ENCODE measurements around the gene COG7. TPM values are rescaled to one million over a fixed set of nuclear protein-coding genes. Genes with fewer than 3 reads are reported as not detected.
A peak's percentile ranks its signal among the peaks of the same experiment; 100 is the strongest.

COG7 gene
- polyA plus RNA-seq, 1 donor (not counting 4 experiments of a cell fraction or from before 2014, with no cell fraction given), result 14.7 TPM

GRCh38 chr16:23435500-23435899 lies 17.5 kb downstream of the COG7 start:
- Histone ChIP-seq H3K36me3 (ENCODE audit: control insufficient read depth in 2 of 2, extremely low read depth in 1 of 2, insufficient read depth in 2 of 2, low read length in 2 of 2) (peaks cover 14 to 20% of the 10 kb centered on the region in 2 experiments), H3K9me1 (ENCODE audit: control insufficient read depth, extremely low read depth, insufficient read depth, low read length) (peaks cover 3% of the 10 kb centered on the region), H2AFZ (ENCODE audit: control insufficient read depth, low read length) (no peak overlapping the region), H3K27me3 (ENCODE audit: control insufficient read depth, extremely low read depth, insufficient read depth, low read length) (no peaks in the 10 kb centered on the region), H3K9ac (ENCODE audit: control insufficient read depth, extremely low read depth, insufficient read depth, low read length) (no peak overlapping the region), H3K79me2 (ENCODE audit: control insufficient read depth, insufficient read depth, low read length) (no peaks in the 10 kb centered on the region), H4K20me1 (ENCODE audit: control insufficient read depth, extremely low read depth, insufficient read depth, low read length) (peaks cover 4% of the 10 kb centered on the region), H3K4me2 (ENCODE audit: control insufficient read depth, extremely low read depth, insufficient read depth, low read depth, low read length) (no peak overlapping the region), H3K27ac (ENCODE audit: control insufficient read depth, insufficient read depth, low read length) (no peak overlapping the region), H3K9me3 (ENCODE audit: control insufficient read depth, low read depth, low read length) (no peaks in the 10 kb centered on the region), H3K4me1 (ENCODE audit: control insufficient read depth, extremely low read depth, insufficient read depth, low read length) (no peaks in the 10 kb centered on the region), H3K4me3 (ENCODE audit: control insufficient read depth in 2 of 3, extremely low read depth in 1 of 3, insufficient read depth in 2 of 3, low read depth in 1 of 3, low read length in 3 of 3) (no peak overlapping the region)
- no peak for FAIRE-seq
- peak; percentile 49 for DNase-seq (ENCODE audit: low read depth, low spot score)
- TF ChIP-seq EZH2 (IDR thresholded peaks at IDR 0.05; ENCODE audit: low read length) (no peak), CTCF (optimal IDR thresholded peaks at IDR 0.05 in 1 of 3, IDR thresholded peaks at IDR 0.05 in 1 of 3, conservative IDR thresholded peaks at IDR 0.05 in 1 of 3; ENCODE audit: extremely low read depth in 1 of 3, insufficient read depth in 2 of 3, low read length in 3 of 3) (peak; percentile 80 to 93 (median 85))
- dilution Hi-C loops (cut with MboI; ENCODE audit: extremely low pct_ligation_motif_present, low sequenced_read_pairs), result no loop called here

- Histone ChIP-seq H3K27ac (ENCODE audit: control insufficient read depth, insufficient read depth, low read length) (no peak overlapping the region), H3K36me3 (ENCODE audit: control insufficient read depth in 2 of 2, extremely low read depth in 1 of 2, insufficient read depth in 2 of 2, low read length in 2 of 2) (peaks cover 14 to 20% of the 10 kb centered on the region in 2 experiments), H2AFZ (ENCODE audit: control insufficient read depth, low read length) (no peak overlapping the region), H3K27me3 (ENCODE audit: control insufficient read depth, extremely low read depth, insufficient read depth, low read length) (no peaks in the 10 kb centered on the region), H3K4me3 (ENCODE audit: control insufficient read depth in 2 of 3, extremely low read depth in 1 of 3, insufficient read depth in 2 of 3, low read depth in 1 of 3, low read length in 3 of 3) (no peak overlapping the region), H3K9ac (ENCODE audit: control insufficient read depth, extremely low read depth, insufficient read depth, low read length) (no peak overlapping the region), H3K4me2 (ENCODE audit: control insufficient read depth, extremely low read depth, insufficient read depth, low read depth, low read length) (no peak overlapping the region), H3K4me1 (ENCODE audit: control insufficient read depth, extremely low read depth, insufficient read depth, low read length) (no peaks in the 10 kb centered on the region), H3K9me1 (ENCODE audit: control insufficient read depth, extremely low read depth, insufficient read depth, low read length) (peaks cover 3% of the 10 kb centered on the region), H3K9me3 (ENCODE audit: control insufficient read depth, low read depth, low read length) (no peaks in the 10 kb centered on the region), H4K20me1 (ENCODE audit: control insufficient read depth, extremely low read depth, insufficient read depth, low read length) (peaks cover 4% of the 10 kb centered on the region), H3K79me2 (ENCODE audit: control insufficient read depth, insufficient read depth, low read length) (no peaks in the 10 kb centered on the region)
- FAIRE-seq (no peak), DNase-seq (ENCODE audit: low read depth, low spot score) (peak; percentile 5)
- TF ChIP-seq EZH2 (IDR thresholded peaks at IDR 0.05; ENCODE audit: low read length) (no peak), CTCF (optimal IDR thresholded peaks at IDR 0.05 in 1 of 3, IDR thresholded peaks at IDR 0.05 in 1 of 3, conservative IDR thresholded peaks at IDR 0.05 in 1 of 3; ENCODE audit: extremely low read depth in 1 of 3, insufficient read depth in 2 of 3, low read length in 3 of 3) (peak; percentile 44 to 74 (median 53))
- dilution Hi-C loops (cut with MboI; ENCODE audit: extremely low pct_ligation_motif_present, low sequenced_read_pairs), result no loop called here
These were observed 18.6 kb downstream of the COG7 start for GRCh38 chr16:23434380-23434779.

All from keratinocyte (primary cell).